Activated CD8-positive, alpha-beta memory T cell treated with anti-CD3 and anti-CD28 coated beads, Interleukin-2, amount 50 U/mL, for 1 hour (primary cell): ENCODE measurements around the gene LOXL3.
"Not testable (repeated sequence)": the region's sequence is repeated elsewhere in the genome, so short reads cannot be mapped to it uniquely, and the experiment has no call there.

Experiments
- DNase-seq: peaks from one replicate; pipeline ENCODE4 v3.0.0-alpha.2; 2020; ENCODE audit errors: extremely low read depth

Gene LOXL3

DNA sequence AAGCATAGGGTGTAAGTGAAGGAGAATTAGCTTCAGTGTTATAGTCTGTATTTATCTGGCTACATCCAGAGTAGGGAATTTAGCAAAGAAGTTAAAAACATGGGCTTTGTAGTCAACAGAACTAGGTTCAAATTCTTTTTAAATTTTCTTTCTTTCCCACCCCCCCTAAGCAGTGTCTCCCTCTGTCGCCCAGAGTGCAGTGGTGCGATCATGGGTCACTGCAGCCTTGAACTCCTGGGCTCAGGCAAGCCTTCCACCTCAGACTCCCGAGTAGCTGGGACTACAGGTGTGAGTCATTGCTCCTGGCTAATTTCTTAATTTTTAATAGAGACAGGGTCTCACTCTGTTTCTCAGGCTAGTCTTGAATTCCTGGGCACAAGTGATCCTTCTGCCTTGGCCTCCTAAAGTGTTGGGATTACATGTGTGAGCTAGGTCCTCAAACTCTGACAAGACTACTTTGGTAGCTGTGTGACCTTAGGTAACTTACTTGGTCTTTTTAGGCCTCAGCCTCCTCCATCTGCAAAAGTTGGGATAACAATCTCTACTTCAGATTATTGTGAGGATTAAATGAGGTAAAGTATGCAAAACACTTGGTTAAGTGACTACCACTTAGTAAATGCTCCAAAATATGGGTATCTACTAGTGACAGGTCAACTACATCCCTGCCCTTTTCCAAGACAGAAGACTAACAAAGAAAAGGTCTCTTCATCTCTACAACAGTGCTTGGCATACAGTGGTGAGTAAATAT, 18.6 kb upstream of the LOXL3 start:
- DNase-seq: no peak

DNA sequence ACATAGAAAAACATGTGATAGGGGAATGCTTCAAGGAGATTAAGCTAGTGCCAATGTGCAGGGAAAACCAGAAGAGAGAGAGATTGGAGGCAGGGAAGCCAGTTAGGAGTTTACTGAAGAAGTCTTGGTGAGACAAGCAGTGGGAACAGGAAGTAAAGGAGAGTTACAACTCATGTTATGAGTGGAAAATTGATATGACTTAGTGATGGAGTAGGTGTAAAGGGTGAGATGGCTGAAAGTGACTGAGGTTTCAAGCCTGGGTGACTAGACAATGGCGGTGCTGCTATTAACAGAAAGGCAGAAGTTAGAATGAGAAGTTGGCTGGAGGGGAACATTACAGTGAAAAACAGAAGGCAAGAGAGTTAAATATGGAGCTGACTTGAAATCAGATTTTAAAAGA, 17.3 kb upstream of the LOXL3 start:
- no peak for DNase-seq

DNA sequence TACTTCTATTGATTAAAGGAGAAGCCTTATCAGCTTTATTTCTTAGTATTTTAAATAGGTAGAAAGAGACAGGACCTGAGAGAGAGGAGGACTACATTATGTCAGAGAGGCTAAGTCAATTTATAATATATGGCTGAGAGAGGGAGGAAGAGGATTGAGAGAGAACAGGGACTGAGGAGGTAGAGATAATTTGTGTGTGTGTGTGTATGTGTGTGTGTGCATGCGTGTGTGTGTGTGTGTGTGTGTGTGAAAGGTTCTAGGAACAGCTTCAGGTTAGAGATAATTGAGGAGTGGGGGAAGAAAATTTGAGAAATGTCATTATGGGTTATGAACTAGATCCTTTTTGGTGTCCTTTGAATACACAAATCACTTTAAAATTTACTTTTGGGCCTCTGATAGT, 15.9 kb upstream of the LOXL3 start:
- DNase-seq: no peak

DNA sequence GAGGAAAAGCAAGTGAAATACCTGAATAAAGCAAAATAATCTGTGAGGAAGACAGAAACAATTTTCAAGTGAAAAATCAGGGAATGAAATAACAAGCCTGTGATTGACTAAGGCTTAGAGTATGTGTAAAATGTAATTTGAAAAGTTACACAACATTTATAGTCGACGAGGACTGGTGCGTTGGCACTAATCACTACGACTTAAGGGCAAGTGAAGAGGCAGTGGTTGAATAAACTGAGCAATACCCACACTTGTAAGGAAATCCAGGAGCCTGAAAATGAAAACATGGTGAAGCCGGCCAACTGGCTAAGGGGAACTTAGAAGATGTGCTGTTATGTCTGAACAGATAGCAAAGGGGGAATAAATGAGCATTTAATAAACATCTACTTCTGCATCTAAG, 14.1 kb upstream of the LOXL3 start:
- no peak for DNase-seq

DNA sequence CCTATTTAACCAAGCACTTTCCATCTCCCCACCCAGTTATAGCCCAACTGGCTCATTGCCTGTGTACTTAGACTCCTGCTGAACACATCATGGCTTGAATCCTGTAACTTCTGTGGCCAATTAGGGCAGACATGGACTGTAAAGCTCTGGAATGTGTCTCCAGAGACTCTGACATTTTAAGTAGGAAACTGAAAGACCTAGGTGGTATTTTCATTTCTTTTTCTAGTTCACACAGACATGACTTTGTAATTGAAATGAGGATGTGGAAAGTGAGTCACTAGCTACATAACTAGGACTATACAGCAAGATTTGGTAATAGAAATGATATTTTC, 13.0 kb upstream of the LOXL3 start:
- no peak for DNase-seq

DNA sequence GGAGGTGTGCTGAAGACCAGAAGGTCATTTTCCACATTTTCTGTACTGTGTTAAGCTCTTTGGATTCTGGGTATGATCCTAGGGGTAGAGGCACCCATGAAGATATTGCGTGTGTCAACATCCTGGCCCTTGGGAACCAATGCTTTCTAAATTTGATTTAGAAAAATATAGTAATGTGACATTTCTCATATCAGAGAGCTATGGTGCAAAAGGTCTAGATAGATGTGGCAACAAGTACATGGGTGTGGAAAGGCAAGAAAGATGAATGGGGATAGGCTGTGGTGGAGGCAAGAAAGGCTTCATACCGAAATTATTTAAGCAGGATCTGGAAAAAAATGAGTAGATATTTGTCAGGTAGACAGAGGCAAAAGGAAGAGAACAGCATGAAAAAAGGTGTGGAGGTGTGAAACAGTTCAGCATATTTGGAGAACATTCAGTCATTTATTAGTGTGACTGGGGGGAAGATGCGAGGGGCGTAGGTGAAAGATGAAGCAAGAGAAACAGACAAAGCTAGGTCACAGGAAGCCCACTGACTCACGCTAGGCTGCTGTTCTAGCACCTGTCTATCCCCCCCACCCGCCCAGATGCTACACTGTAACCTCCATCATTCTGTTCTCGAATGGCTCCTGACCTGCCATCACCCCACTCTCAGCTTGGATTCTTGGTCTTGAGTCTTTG, 12.5 kb upstream of the LOXL3 start:
- no peak for DNase-seq

DNA sequence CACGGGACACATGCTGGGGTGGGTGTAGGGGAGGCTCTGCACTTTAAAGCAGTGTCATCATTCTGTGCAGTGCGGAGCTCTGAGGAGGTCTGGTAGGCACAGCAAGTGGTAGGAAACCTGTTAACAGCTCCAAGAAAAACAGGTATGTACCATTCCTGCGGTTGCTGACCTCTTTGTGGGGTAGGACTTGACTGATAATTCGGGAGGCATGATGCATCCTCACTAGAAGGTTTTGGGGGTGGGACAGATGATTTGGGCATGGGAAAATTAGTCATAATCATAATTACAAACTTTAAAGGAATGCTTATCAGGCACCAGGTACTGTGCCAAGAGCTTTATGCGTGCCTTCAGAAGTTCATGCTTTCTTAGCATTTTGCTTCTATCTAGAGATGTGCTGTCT, 10.5 kb upstream of the LOXL3 start:
- no peak for DNase-seq

DNA sequence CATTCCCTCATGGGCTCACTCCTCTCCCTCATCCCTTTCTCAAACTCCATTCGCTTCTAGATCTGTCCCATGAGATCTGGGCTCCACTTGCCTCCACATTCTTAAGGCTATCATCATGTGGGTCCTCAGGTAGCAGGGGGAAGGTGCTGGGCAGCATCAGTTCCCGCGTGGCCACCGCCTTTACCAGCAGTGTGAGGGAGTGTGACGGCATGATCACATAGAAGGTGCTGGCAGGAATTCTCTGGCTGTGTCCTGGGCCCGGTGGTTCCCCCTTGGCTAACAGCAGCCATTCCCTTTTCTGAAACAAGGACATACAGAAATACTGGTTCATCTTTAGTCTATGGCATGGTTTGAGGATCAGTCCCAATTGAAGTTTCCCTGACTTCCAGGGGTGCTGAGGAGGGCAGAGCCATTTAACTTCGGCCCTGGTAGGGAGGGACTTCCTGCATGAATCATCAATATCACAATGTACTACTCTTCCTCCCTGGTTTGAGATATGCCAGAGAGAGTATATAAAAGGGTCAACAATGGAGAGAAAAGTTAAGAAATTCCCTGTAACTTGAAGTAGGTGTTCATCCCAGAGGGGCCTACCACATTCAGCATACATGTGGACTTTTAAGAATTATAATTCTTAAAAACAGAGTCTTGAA, 8.5 kb upstream of the LOXL3 start:
- no peak for DNase-seq

DNA sequence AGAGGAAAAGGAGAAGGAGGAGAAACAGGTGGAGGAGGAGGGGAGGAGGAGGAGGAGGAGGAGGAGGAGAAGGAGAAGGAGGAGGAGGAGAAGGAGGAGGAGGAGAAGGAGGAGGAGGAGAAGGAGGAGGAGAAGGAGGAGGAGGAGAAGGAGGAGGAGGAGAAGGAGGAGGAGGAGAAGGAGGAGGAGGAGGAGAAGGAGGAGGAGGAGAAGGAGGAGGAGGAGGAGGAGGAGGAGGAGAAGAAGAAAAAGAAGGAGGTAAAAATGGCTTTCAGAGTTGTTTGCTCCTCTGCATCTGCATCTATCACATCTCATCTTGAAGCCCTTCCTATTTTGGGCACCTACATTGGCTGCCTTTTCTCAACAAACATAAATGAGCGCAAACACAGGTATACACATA, 7.3 kb upstream of the LOXL3 start:
- not testable (repeated sequence) for DNase-seq

DNA sequence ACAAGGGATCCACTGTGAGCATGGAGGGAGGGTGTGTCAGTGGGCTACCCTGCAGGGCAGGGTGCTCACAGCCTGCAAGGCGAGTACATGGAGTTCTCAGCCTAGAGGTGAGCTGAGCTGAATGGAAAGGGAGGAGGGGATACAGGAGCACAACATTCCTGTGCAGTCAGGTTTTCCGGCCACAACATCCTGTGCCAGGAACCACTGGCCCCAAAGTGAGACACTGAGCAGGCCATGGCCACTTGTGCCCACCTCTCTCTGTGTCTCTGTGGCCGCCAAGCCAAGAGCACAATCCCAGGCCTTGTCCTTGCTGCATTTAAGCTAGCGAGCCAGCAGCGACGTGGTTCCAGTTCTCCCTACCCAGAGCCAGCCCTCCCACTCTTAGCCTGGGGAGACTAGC, 6.8 kb upstream of the LOXL3 start:
- no peak for DNase-seq

DNA sequence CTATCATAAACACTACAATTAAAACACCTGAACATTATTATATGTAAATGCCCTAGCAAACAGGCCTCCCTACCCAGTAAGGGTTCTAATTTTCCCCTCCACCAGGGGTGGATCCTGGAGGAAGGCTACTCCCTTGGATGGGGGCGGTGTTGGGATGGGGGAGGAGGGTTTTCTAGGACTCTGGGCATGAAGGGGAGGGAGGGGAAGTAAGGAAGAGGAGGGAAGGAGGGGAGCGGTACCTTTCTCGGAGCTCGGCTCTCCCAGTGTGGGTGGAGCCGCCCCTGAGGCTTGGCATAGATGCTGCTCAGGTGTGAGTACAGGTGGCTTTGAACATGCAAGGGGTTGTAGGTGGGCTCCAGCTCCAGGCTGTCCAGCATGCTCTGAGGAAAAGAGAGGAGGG, 6.2 kb upstream of the LOXL3 start:
- DNase-seq: no peak

DNA sequence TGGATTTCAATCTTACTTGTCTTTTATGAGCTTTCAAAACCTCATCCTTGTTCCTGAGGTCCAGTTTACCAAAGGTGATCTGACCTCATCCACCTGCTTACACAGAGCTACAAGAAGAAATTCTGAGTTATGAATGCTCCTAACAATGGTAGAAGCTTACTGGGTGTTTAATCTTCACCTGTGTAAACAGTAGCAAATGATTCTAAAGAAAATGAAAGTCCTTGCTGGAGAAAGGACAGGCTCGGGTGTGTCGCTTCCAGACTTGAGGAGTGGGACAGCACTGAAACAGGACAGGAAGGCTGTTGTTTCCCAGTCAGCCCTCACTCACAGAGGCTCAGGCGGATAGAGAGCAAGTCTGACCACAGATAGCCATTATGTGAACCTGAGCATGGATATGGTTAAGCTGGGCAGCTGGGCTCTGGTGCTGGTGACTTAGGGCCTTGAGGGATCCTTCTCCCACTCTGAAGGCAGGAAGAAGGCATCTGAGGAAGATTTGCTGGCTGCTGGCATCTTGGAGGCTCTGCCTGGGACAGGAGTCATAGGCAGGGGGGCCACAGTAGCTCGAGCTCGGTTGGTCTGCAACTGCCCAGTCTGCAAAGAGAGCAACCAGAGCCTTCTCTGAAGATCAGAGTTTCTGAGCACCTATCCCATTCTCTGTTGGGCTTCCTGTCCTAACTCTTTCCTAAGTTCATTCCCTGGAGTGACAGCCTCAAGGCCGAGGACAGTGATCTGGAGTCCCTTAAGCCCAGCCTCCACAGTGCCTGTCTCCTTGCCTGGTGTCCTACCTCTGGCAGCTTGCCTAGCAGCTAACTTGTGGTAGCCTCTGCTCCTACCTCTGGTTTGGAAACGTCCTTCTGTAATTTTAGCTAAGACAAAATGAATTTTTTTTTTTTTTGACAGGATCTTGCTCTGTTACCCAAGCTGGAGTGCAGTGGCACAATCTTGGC, 4.8 kb upstream of the LOXL3 start:
- no peak for DNase-seq

DNA sequence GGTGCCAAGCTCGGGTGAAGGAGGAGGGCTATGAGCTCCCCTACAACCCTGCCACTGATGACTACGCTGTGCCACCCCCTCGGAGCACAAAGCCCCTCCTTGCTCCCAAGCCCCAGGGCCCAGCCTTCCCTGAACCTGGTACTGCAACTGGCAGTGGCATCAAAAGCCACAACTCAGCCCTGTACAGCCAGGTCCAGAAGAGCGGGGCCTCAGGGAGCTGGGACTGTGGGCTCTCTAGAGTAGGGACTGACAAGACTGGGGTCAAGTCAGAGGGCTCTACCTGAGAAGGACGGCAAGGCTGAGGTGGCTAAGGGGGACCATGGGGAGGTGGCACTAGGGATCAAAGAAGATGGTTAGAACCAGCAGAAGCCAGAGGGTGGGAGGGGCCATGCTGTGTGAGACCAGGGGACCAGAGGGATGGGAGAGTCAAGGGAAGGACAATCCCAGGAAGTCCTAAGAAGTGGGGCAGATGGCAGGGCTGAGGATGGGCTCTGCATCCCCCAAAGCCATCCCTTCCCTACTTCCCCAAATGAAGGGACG, 3.2 kb upstream of the LOXL3 start:
- no peak for DNase-seq

DNA sequence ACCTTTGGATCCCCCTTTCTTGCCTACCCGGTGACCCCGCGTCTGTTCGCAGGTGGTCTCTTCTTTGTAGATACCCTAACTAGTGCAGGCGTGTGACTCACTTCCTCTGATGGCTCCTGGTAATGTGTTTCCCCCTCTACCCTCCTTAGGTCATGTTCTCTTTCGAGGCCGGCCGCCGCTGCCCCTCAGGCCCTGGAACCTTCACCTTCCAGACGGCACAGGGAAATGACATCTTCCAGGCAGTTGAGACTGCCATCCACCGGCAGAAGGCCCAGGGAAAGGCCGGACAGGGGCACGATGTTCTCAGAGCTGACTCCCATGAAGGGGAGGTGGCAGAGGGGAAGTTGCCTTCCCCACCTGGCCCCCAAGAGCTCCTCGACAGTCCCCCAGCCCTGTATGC, 2.4 kb upstream of the LOXL3 start:
- DNase-seq: no peak

DNA sequence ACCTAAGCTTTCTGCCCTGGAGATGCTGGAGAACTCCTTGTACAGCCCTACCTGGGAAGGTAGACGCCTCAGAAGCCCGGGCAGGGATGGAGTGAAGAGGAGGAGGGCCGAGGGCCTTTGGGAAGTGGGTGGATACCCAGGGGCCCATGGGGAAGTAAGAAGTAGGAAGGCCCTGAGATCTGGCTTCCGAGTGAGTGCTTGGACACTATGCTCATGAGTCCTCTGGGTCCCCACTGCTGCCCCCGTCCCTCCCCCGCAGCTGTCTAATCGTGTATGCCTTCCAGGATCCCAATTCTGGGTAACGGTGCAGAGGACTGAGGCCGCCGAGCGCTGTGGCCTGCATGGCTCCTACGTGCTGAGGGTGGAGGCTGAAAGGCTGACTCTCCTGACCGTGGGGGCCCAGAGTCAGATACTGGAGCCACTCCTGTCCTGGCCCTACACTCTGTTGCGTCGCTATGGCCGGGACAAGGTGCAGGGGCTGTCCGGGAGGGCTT, 1.9 kb upstream of the LOXL3 start:
- no peak for DNase-seq

DNA sequence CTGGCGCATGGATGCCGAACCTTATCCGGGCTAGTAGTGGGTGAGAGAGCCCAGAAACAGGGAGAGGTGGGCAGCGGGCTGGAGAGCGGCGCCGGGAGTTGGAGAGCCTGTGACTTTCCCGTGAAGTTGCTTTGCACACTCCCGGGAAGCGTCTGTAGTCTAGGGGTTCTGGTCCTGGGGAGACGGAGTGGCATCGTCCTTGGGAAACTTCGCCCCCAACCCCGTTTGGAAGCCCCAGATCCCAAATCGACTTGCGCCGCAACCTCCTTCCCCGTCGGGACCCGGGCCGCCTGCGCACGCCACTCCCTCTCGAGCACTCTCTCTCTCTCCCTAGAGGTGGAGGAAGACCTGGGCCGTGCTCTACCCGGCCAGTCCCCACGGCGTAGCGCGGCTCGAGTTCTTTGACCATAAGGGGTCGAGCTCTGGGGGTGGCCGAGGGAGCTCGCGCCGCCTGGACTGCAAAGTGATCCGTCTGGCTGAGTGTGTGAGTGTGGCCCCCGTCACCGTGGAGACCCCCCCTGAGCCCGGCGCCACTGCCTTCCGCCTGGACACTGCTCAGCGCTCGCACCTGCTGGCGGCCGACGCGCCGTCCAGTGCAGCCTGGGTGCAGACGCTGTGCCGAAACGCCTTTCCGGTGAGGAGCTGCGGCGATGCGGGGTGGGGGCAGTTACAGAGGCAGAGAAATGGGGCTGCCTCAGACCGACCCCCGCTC, 1.2 kb upstream of the LOXL3 start:
- no peak for DNase-seq

DNA sequence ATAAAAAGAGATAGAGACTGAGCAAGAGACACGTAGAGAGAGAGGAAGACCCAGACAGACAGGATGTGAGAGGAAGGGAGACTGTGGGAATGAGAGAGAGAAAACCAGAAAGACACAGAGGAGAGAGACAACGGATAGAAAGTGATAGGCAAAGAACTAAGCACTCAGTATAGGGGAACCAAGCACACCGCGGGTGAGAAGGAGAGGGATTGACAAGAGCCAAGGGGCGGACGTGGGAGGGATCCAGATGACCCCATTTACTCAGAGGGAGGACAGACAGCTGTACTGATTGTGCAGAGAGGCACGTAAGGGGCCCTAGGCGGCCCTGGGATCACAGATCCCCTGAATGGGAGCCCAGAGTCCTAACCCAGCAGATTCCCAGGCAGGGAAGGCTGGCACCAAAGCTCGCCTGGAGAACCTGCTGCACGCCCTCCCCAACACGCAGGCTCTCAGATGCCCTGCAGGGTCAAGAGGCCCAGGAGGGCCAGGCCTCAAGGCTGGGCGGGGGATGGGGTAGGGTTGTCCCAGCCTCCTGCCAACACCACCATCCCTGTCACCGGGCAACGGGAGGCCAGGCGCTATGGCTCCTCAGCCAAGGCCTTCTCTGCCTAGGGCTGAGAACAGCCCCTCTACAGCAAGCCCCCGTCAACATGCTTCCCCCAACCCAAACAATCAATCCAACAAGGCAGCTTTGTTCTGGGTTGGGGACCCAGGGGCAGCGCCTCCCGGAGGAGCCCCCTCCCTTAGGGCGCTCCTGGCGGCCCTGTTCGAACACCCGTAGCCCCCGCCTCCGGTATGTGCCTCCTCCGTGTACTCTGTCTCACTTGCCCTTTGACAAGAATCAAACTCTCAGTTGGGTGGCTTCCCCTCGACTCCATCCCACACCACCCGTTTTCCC, 579 bp downstream of the LOXL3 start:
- DNase-seq: no peak

DNA sequence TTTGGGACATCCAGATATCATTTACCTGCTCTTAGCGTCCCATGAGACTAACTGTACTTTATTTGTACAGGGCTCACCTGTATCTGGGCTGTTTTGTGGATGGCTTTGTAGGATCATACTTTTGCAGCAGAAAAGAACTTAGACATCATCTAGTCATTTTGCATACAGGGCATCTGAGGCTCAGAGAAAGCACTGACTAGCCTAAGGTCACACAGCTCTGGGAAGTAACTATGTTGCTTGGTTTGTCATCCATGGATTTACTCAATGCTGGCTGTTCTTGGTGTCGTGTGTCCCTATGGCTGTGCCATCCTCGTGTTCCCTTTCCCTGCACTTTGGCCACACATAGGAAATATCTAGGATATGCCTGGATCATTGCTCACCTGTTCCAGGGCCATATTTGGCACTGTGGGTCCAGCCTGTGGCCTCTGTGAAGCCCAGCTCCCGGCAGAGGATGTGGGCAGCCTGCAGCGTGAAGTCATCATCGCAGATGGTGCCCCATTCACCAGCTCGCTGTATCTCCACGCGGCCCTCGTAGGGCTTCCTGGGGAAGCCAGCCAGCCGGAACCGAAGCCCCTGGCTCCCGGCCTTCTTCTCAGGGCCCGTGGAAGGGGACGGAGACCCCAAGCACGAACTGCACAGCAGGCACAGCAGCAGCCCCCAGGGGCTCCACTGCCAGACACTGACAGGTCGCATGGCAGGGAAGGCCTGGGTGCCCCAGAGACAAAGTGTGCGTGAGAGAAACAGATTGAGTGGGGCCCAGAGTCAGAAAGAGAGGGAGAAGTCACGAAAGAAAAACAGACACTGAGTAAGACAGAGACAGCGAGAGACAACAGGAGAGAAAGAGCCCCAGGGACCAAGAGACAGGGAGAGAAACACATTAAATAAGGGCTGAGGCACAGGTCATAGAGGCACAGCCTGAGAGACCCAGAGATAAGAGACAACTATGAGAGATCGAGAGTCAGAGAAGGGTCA, 1.5 kb downstream of the LOXL3 start:
- DNase-seq: no peak

DNA sequence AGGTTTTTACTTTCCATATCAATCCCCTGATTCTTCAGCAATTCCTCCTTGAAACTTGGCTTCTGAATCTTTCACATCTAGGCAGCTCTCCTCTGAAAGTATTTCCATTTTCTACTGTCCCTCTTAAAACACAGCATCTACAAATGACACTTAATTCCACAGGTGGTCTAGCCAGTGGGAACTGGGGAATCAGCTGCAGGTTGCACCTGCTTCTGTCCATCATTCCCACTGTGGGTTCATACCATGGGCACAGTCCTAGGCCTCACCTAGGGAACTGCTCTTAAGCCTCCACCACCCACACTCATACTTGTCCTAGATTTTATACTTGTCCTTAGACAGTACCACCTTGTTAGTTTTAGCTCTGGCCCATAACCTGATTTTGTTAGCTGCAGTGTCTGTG, 2.2 kb downstream of the LOXL3 start:
- DNase-seq: no peak
